Ovary (tissue), 3 donors: ENCODE results near the gene RIPOR3.

Experiments used
- POLR2A ChIP-seq: fragments of 450-650 bp; IDR thresholded peaks from one replicate; pipeline ENCODE4 v1.6.1; 2017; ENCODE audit warnings: antibody characterized with exemption, mild to moderate bottlenecking, moderate library complexity
- TF ChIP-seq, protein P1 (sequence below), 3 donors: fragments of 450-650 bp in 2 of 3; fragments of 200-600 bp in 1 of 3; IDR thresholded peaks; one replicate each; pipeline versions ENCODE4 v1.5.1 to v1.8.0; 2016 to 2022; ENCODE audit warnings: antibody characterized with exemption in 3 of 3, mild to moderate bottlenecking in 1 of 3
- donor health status: DM: no; HTN: no; CAD: no.

DNA sequence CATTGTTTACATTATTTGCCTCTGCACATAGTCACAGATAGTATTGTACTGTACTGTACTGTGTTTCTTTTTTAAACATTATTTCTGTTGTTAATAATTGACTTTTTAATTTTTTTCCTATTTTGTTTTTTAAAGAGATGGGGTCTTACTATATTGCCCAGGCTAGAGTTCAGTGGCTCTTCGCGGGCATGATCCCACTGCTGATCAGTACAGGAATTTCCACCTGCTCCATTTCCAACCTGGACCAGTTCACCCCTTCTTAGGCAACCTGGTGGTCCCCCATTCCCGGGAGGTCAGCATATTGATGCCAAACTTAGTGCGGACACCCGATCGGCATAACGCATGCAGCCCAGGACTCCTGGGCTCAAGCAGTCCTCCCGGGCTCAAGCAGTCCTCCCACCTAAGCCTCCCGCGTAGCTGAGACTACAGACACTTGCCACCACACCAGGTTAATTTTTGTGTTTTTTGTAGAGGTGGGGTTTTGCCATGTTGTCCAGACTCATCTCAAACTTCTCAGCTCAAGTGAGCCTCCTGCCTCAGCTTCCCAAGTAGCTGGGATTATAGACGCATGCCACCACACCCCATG, 133.7 kb downstream of the RIPOR3 start:
- TF ChIP-seq, protein P1, sequence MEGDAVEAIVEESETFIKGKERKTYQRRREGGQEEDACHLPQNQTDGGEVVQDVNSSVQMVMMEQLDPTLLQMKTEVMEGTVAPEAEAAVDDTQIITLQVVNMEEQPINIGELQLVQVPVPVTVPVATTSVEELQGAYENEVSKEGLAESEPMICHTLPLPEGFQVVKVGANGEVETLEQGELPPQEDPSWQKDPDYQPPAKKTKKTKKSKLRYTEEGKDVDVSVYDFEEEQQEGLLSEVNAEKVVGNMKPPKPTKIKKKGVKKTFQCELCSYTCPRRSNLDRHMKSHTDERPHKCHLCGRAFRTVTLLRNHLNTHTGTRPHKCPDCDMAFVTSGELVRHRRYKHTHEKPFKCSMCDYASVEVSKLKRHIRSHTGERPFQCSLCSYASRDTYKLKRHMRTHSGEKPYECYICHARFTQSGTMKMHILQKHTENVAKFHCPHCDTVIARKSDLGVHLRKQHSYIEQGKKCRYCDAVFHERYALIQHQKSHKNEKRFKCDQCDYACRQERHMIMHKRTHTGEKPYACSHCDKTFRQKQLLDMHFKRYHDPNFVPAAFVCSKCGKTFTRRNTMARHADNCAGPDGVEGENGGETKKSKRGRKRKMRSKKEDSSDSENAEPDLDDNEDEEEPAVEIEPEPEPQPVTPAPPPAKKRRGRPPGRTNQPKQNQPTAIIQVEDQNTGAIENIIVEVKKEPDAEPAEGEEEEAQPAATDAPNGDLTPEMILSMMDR (IDR thresholded peaks at IDR 0.05), result no peak
- TF ChIP-seq POLR2A, result no peak
